ENCODE results near the gene OSCAR. TPM values are rescaled to one million over a fixed set of nuclear protein-coding genes. Genes with fewer than 3 reads are reported as not detected.

OSCAR gene, protein sequence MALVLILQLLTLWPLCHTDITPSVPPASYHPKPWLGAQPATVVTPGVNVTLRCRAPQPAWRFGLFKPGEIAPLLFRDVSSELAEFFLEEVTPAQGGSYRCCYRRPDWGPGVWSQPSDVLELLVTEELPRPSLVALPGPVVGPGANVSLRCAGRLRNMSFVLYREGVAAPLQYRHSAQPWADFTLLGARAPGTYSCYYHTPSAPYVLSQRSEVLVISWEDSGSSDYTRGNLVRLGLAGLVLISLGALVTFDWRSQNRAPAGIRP
- 1 to 10 TPM; 1.9 to 6.5 (median 3.7) TPM for total RNA-seq

DNA sequence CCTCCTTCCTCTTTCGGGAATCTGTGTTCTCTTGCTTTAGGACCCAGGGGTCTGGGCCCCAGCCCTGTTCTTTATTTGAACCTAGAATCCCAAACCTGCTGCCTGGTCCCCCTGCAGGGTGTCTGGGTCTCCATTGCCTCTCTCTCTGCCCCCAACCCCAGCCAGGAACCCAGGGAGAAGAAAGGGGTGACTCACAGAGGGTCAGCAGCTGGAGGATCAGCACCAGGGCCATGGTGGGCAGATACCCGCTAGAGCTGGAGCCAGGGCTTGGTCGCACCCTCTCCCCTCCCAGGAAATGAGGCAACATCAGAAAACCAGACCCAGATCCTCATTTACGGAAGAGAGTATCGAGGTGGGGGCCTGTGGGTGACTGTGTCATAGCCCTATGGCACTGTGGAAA, at the start of gene OSCAR:
Gene OSCAR, minus strand, starts transcription at position 243 of the 400 bp plus-strand sequence. Its CDS starts 11 bp downstream, at position 232.
- no peak for TF ChIP-seq POLR2A (IDR thresholded peaks at IDR 0.05)
- TF ChIP-seq, protein P1, sequence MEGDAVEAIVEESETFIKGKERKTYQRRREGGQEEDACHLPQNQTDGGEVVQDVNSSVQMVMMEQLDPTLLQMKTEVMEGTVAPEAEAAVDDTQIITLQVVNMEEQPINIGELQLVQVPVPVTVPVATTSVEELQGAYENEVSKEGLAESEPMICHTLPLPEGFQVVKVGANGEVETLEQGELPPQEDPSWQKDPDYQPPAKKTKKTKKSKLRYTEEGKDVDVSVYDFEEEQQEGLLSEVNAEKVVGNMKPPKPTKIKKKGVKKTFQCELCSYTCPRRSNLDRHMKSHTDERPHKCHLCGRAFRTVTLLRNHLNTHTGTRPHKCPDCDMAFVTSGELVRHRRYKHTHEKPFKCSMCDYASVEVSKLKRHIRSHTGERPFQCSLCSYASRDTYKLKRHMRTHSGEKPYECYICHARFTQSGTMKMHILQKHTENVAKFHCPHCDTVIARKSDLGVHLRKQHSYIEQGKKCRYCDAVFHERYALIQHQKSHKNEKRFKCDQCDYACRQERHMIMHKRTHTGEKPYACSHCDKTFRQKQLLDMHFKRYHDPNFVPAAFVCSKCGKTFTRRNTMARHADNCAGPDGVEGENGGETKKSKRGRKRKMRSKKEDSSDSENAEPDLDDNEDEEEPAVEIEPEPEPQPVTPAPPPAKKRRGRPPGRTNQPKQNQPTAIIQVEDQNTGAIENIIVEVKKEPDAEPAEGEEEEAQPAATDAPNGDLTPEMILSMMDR (IDR thresholded peaks at IDR 0.05), result no peak
- 48 to 49% methylated on average over 5 of the region's 5 CpGs for WGBS, 2 donors
- H3K4me3 ChIP-seq (ENCODE audit: low read depth, poor library complexity, severe bottlenecking), result no peak within 1 kb of the TSS
- no peak for DNase-seq (ENCODE audit: low spot score in 2 of 2)
- intact Hi-C loops (cut with DNase I; ENCODE audit: low total_unique reads), result no loop called here

DNA sequence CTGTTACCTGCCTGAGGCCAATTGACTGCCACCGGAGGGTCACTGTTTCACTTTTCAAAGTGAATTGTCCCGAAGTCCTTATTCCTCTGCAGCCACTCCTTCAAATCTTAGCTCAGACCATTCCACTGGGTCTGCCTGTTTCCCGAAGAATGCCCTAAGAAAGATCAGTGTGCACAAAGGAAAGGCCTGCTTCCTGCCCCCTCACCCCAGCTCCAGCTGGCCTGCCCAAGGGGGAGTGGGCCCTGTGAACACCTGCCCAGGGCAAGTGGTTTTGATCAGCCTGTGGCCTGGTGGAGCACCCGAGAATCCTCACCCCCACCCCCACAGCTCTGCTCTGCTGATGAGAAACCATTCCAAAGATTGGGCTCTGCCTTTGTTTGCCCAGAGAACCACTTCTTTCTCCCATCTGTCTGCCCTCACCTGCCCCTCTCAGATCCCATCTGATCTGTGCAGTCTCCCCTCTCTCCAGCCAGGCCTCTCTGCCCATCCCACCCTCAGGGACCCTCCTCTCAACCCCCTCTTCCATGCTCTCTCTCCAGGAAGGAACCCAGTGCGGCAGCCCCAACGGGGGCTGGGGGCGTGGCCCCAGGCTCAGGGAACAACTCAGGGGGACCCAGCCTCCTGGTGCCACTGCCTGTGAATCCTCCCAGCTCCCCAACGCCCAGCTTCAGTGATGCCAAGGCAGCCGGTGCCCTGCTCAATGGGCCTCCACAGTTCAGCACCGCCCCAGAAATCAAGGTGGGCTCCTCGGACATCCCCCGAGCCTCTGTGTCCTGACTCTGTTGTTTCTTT, 48.6 kb upstream of the OSCAR start:
- WGBS, 2 donors, result 83 to 86% methylated on average over 12 of the region's 12 CpGs
- intact Hi-C loops (cut with DNase I; ENCODE audit: low total_unique reads), result no loop called here
- no peak overlapping the region for H3K4me3 ChIP-seq (ENCODE audit: low read depth, poor library complexity, severe bottlenecking)
- no peak for DNase-seq (ENCODE audit: low spot score in 2 of 2)
- TF ChIP-seq POLR2A (IDR thresholded peaks at IDR 0.05), result no peak
- TF ChIP-seq, protein P1 (IDR thresholded peaks at IDR 0.05), result no peak

DNA sequence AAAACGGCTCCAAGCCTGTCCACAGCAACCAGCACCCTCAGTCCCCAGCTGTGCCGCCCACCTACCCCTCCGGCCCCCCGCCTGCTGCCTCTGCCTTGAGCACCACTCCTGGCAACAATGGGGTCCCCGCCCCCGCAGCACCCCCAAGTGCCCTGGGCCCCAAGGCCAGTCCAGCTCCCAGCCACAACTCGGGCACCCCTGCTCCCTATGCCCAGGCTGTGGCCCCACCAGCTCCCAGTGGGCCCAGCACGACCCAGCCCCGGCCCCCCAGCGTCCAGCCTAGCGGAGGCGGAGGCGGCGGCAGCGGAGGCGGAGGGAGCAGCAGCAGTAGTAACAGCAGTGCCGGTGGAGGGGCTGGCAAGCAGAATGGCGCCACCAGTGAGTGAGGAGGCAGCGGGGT, 47.6 kb upstream of the OSCAR start:
- 81 to 87% methylated on average over 4 to 19 of the region's 19 CpGs for WGBS, 2 donors
- H3K4me3 ChIP-seq (ENCODE audit: low read depth, poor library complexity, severe bottlenecking), result no peak overlapping the region
- intact Hi-C loops (cut with DNase I; ENCODE audit: low total_unique reads), result no loop called here
- no peak for TF ChIP-seq POLR2A (IDR thresholded peaks at IDR 0.05)
- TF ChIP-seq, protein P1 (IDR thresholded peaks at IDR 0.05), result no peak
- no peak for DNase-seq (ENCODE audit: low spot score in 2 of 2)

DNA sequence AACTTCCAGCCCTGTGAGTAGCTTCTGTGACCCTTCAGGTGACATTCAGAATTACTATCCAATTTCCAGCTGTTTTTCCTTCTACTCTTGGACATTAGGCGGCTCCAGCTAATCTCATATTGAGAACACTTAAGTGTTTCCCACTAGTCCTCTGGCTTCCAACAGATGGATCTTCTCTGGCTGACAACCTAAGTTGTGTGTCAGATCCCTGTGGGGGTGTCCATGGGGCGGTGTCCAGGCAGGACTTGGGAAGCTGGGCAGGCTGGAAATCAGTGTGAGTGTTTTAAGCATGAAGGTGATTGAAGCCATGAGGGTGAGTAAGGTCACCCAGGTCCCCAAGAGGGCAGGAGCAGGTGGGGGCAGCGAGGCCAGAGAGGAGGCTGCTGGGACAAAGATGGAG, 47.1 kb upstream of the OSCAR start:
- WGBS, 2 donors, result 78 to 92% methylated on average over 3 of the region's 3 CpGs
- TF ChIP-seq, protein P1 (IDR thresholded peaks at IDR 0.05), result no peak
- no peak for TF ChIP-seq POLR2A (IDR thresholded peaks at IDR 0.05)

DNA sequence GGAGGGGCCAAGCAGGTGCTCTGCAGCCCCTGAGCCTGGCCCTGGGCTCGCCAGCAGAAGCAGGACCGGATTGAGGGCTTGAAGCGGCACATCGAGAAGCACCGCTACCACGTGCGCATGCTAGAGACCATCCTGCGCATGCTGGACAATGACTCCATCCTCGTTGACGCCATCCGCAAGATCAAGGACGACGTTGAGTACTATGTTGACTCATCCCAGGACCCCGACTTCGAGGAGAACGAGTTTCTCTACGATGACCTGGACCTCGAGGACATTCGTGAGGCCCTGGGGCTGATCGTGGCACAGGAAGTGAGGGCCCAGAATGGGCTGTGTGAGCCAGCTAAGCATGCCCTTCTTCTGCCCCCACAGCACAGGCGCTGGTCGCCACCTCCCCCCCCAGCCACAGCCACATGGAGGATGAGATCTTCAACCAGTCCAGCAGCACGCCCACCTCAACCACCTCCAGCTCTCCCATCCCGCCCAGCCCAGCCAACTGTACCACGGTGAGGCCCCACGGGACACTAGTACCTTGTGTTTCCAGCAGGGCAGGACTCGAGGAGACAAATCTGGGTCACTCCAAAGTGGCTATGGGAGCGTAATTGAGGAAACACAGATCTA, 45.0 kb upstream of the OSCAR start:
- WGBS, 2 donors, result 85 to 86% methylated on average over 28 of the region's 28 CpGs
- TF ChIP-seq, protein P1 (IDR thresholded peaks at IDR 0.05), result no peak
- intact Hi-C loops (cut with DNase I; ENCODE audit: low total_unique reads), result no loop called here

More for the DNA sequence above, 47.1 kb upstream of the OSCAR start:
- intact Hi-C loops (cut with DNase I; ENCODE audit: low total_unique reads), result no loop called here
- H3K4me3 ChIP-seq (ENCODE audit: low read depth, poor library complexity, severe bottlenecking), result no peak overlapping the region
- no peak for DNase-seq (ENCODE audit: low spot score in 2 of 2)

More for the DNA sequence above, 45.0 kb upstream of the OSCAR start:
- H3K4me3 ChIP-seq (ENCODE audit: low read depth, poor library complexity, severe bottlenecking), result no peak overlapping the region
- no peak for DNase-seq (ENCODE audit: low spot score in 2 of 2)

All from lower leg skin (tissue), 4 donors.